GM21526 (cell line): Measurements from ENCODE around the gene ANO10.
"Not testable (repeated sequence)": the region's sequence is repeated elsewhere in the genome, so short reads cannot be mapped to it uniquely, and the experiment has no call there.

Experiments
- ATAC-seq: cut with Tn5 transposase; IDR thresholded peaks from one replicate; pipeline ENCODE4 v1.9.1; 2021; ENCODE audit warnings: moderate library complexity; ENCODE audit not compliant: unreplicated experiment, low FRiP score

ANO10 gene

GRCh38 chr3:43629741-43630140 is 7.9 kb upstream of the ANO10 start:
- no peak for ATAC-seq

GRCh38 chr3:43629257-43629656 is 7.4 kb upstream of the ANO10 start:
- no peak for ATAC-seq

- no peak for ATAC-seq
Observed at GRCh38 chr3:43627360-43627759, 5.5 kb upstream of the ANO10 start.

GRCh38 chr3:43624619-43625305 is 3.0 kb upstream of the ANO10 start:
- no peak for ATAC-seq

GRCh38 chr3:43620831-43621655 is 768 bp downstream of the ANO10 start:
- ATAC-seq = peak; percentile 3

- no peak for ATAC-seq
Observed at GRCh38 chr3:43619588-43619987, 2.2 kb downstream of the ANO10 start.

GRCh38 chr3:43618142-43618541 is 3.7 kb downstream of the ANO10 start:
- no peak for ATAC-seq

- no peak for ATAC-seq
Observed at GRCh38 chr3:43616034-43616433, 5.8 kb downstream of the ANO10 start.

- ATAC-seq = no peak
Observed at GRCh38 chr3:43615133-43615532, 6.7 kb downstream of the ANO10 start.

- ATAC-seq = no peak
Observed at GRCh38 chr3:43613976-43614375, 7.8 kb downstream of the ANO10 start.

GRCh38 chr3:43612419-43612818 is 9.4 kb downstream of the ANO10 start:
- ATAC-seq = no peak

GRCh38 chr3:43609406-43609805 is 12.4 kb downstream of the ANO10 start:
- no peak for ATAC-seq

GRCh38 chr3:43608751-43609150 is 13.1 kb downstream of the ANO10 start:
- no peak for ATAC-seq

GRCh38 chr3:43606284-43606683 is 15.5 kb downstream of the ANO10 start:
- ATAC-seq = no peak

GRCh38 chr3:43599959-43600358 is 21.9 kb downstream of the ANO10 start:
- not testable (repeated sequence) for ATAC-seq

- ATAC-seq = no peak
Observed at GRCh38 chr3:43597961-43598360, 23.9 kb downstream of the ANO10 start.

- not testable (repeated sequence) for ATAC-seq
Observed at GRCh38 chr3:43596178-43596577, 25.6 kb downstream of the ANO10 start.

GRCh38 chr3:43595280-43595679 is 26.5 kb downstream of the ANO10 start:
- ATAC-seq = not testable (repeated sequence)

GRCh38 chr3:43593588-43593987 is 28.2 kb downstream of the ANO10 start:
- not testable (repeated sequence) for ATAC-seq

- ATAC-seq = not testable (repeated sequence)
Observed at GRCh38 chr3:43591866-43592265, 29.9 kb downstream of the ANO10 start.

- ATAC-seq = no peak
Observed at GRCh38 chr3:43587303-43587702, 34.5 kb downstream of the ANO10 start.
